GM18508 (cell line): Measurements from ENCODE around the gene BAX.
"Not testable (repeated sequence)": the region's sequence is repeated elsewhere in the genome, so short reads cannot be mapped to it uniquely, and the experiment has no call there.

Source experiments
- ATAC-seq: cut with Tn5 transposase; IDR thresholded peaks from one replicate; pipeline ENCODE4 v1.9.1; 2021; ENCODE audit warnings: moderate number of reproducible peaks; ENCODE audit not compliant: insufficient read depth, unreplicated experiment

The BAX gene

DNA sequence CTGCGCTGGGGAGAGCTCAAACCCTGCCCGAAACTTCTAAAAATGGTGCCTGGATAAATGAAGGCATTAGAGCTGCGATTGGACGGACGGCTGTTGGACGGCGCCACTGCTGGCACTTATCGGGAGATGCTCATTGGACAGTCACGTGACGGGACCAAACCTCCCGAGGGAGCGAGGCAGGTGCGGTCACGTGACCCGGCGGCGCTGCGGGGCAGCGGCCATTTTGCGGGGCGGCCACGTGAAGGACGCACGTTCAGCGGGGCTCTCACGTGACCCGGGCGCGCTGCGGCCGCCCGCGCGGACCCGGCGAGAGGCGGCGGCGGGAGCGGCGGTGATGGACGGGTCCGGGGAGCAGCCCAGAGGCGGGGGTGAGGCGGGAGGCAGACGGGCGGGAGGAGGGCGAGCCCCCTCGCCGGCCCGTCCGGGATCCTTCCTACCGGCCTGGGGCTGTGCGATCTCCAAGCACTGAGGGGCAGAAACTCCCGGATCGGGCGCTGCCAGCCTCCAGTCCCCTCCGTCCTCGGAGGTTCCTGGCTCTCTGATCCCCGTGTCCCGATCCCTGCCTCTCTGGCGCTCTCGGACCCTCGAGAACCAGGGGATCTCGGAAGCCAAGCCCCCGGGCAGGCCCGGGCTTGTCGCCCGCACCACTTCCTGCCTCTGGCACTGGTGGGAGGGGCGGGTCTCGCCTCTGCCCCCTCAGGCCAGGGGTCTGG lies at the start of gene BAX:
Gene BAX, plus strand, starts transcription at position 281 of the 713 bp plus-strand sequence. Its CDS starts 54 bp downstream, at position 335.
- no peak for ATAC-seq

DNA sequence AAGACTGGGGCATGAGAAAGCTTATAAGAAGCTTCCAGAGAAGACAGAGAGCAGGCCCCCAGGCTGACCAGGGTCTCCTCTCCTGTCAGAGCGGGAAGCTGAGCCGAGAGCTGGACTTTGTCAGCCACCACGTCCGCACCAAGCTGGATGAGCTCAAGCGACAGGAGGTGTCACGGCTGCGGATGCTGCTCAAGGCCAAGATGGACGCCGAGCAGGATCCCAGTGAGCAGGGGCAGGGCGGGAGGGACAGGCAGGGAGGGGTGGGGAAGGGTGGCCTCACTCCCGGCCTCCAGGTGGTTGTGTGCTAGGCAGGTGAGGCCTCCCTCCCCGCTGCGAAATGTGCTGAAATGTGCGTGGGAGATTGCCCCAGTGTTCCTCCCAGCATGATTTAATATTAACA lies 49.0 kb upstream of the BAX start:
- no peak for ATAC-seq

- no peak for ATAC-seq
These were observed 48.4 kb upstream of the BAX start for GRCh38 chr19:48906324-48906723.

DNA sequence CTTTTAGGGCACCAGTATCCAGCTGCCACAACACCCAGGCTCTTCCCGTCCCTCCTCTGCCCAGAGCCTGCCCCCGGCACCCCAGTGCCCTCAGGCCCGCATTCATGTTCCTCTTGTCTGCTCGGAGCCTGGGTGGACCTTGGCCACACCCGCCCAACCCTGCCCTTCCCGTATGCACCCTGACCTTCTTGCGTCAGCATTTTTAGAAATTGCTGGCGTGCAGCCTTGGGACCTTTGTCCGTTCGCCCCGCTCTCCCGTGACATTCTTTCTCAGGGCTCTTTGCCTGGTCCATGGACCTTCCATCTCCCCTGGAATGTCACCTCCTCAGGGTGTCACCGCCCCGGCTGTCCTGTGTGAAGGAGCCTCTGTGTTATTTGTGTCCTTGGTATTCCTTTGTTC lies 47.0 kb upstream of the BAX start:
- ATAC-seq, result no peak

DNA sequence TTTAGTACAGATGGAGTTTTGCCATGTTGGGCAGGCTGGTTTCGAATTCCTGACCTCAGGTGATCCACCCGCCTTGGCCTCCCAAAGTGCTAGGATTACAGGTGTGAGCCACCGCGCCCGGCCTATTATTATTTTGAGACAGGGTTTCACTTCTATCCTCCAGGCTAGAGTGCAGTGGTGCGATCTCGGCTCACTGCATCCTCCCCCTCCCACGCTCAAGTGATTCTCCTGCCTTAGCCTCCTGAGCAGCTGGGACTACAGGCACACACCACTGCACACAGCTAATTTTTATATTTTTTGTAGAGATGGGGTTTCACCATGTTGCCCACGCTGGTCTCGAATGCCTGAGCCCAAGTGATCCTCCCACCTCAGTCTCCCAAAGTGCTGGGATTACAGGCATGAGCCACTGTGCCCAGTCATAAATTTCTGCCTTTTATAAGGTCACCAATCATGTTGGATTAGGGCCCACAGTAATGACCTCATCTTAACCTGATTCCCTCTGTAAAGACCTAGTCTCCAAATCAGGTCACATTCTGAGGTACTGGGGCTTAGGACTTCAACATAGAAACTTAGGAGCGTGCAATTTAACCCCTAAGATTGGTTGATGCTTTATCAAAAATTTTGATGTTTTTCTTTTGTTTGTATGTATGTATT lies 45.1 kb upstream of the BAX start:
- not testable (repeated sequence) for ATAC-seq

DNA sequence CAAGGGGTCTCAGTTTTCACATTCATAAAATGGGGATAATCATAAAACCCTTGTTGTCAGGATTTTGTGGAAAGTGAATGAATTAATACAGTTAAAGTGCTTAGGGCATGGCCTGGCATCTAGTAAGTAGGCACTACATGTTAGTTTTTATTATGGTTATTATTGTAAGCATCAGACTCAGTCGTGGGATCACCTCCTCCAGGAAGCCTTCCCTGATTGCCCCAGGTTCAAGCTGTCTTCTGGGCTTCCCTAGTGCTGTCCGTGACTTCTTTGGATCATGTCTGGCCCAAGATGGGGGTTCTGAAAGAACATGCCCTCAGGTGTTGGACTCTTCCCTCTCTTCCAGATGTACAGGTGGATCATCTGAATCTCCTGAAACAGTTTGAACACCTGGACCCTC lies 43.9 kb upstream of the BAX start:
- no peak for ATAC-seq

DNA sequence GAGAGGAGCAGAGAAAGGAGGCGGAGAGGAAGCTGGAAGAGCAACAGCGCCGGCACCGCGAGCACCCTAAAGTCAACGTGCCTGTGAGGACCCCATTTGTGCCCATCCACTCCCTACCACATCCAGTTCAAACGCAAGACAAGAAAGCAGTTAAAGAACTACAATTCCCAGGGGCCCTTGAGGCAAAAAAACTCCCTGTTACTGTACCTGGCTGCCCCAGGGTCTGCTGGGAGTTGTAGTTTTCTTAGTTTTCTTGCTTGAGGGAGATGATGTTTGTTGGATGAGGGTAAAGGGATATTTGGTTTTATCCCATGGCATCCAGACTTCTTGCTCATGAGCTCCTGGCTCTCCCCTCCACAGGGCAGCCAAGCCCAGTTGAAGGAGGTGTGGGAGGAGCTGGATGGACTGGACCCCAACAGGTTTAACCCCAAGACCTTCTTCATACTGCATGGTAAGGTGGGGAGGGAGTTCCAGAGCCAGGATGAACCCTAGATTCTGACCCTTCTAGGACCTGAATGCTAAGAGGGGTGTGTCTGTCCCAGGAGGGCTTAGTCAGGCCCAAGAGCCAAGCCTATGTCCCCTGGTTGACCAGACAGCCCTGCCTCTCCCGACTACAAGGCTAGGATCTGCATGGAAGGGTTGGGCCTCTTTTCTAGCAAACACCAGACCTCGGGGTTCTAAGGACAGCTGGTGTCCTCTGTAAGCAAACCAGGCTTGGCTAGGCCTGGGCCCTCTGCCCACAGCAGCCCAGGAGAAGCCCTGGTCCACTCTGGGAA lies 41.4 kb upstream of the BAX start:
- ATAC-seq, result no peak

DNA sequence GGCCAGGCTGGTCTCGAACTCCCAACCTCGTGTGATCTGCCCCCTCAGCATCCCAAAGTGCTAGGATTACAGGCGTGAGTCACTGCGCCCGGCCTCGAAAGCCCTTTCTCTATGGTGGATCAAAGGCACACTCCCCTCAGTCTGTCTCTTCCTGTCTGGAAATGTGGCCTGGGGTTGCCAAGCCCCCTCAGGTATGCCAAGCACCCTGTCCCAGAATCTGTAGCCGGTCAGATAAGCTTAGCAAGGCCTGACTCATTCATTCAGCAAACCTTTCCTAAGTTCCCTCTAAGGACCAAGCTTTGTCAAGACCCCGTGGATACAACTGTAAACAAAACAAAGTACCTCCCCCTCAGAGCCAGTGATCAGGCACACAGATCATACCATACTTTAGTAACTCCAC lies 40.5 kb upstream of the BAX start:
- ATAC-seq, result no peak

- no peak for ATAC-seq
These were observed 38.9 kb upstream of the BAX start for GRCh38 chr19:48915757-48916156.

GRCh38 chr19:48918071-48918470 lies 36.6 kb upstream of the BAX start:
- no peak for ATAC-seq

DNA sequence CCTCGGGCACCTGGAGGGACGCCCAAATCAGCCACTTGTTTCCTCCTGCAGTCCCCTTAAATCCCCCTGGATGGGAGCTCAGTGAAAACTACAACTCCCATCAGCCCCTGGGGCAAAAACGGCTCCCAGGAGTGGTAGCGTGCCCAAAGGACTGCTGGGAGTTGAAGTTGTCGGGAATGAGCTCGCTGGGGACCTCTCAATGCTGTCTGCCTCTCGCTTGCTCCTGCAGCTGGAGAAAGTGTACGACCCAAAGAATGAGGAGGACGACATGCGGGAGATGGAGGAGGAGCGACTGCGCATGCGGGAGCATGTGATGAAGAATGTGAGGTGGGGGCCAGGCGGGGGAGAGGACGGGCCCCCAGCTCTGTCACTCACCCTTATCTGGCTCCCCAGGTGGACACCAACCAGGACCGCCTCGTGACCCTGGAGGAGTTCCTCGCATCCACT lies 35.9 kb upstream of the BAX start:
- ATAC-seq, result no peak

DNA sequence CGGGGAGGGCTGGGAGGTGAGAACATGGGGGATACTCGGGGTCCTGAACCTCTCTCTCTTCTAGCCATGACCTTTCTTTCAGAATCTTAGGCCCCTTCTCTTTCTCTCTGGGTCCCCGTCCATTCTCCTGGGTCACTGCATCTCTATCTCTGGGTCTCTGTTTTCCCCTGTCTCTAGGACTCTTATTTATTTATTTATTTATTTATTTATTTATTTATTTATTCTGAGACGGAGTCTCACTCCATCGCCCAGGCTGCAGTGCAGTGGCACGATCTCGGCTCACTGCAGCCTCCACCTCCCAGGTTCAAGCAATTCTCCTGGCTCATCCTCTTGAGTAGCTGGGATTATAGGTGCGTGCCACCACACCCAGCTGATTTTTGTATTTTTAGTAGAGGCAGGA lies 35.4 kb upstream of the BAX start:
- ATAC-seq, result not testable (repeated sequence)

DNA sequence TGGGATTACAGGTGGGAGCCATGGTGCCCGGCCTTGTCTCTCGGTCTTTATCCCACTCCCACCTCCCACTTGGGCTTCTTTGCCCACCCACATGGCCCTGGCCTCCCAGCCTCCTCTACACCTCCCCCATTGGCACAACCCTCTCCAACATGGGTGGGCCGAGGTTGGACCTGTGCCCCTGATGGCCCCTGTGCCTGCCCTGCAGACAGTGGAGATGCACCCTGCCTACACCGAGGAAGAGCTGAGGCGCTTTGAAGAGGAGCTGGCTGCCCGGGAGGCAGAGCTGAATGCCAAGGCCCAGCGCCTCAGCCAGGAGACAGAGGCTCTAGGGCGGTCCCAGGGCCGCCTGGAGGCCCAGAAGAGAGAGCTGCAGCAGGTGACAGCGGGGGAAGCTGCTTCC lies 33.7 kb upstream of the BAX start:
- ATAC-seq, result no peak

GRCh38 chr19:48921721-48922500 lies 32.8 kb upstream of the BAX start:
- ATAC-seq, result no peak

- no peak for ATAC-seq
These were observed 31.9 kb upstream of the BAX start for GRCh38 chr19:48922548-48923490.

GRCh38 chr19:48925240-48925843 lies 29.3 kb upstream of the BAX start:
- ATAC-seq, result no peak

GRCh38 chr19:48925890-48926289 lies 28.8 kb upstream of the BAX start:
- ATAC-seq, result not testable (repeated sequence)

DNA sequence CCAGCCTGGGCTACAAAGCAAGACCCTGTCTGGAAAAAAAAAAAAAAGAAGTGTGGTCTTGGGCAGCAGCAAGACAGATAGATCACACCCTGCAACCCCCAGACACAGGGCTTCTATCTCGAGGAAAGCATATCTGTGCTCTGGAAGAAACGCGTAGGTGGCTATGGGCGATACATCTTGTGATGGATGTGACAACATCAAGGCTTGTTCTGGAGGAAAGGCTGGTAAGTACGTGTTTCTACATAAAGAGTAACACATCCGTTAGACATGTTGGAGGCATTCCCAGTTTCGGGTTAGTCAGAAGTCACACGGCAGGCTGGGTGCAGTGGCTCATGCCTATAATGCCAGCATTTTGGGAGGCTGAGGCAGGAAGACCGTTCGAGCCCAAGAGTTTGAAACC lies 27.8 kb upstream of the BAX start:
- ATAC-seq, result no peak

DNA sequence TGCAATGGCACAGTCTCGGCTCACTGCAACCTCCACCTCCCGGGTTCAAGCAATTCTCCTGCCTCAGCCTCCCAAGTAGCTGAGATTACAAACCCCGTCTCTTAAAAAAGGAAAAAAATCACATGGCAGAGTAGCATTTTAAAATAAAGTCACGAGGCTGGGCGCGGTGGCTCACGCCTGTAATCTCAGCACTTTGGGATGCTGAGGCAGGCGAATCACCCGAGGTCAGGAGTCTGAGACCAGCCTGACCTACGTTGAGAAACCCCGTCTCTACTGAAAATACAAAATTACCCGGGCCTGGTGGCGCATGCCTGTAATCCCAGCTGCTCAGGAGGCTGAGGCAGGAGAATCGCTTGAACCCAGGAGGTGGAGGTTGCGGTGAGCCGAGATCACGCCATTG lies 27.0 kb upstream of the BAX start:
- not testable (repeated sequence) for ATAC-seq
